SK-N-SH (cell line): ENCODE results near the gene BBOF1. TPM values are rescaled to one million over a fixed set of nuclear protein-coding genes. Genes with fewer than 3 reads are reported as not detected.
"Not testable (repeated sequence)": the region's sequence is repeated elsewhere in the genome, so short reads cannot be mapped to it uniquely, and the experiment has no call there.

Source experiments
- CTCF ChIA-PET: fragments of 300-600, 350-600 bp; formaldehyde crosslinking; extraction: SDS; loops from one replicate; lab custom pipeline; 2021; lab: Yijun Ruan, JAX
- POLR2A ChIA-PET: fragments of 350-600 bp; sonication (Branson Sonifier 250); formaldehyde crosslinking; extraction: SDS; loops from one replicate; lab custom pipeline; 2020; ENCODE audit warnings: antibody characterized with exemption, inconsistent platforms; lab: Yijun Ruan, JAX
- DNase-seq: peaks from one replicate; pipeline ENCODE4 v3.0.0; 2012
- H2AFZ ChIP-seq: fragments of 200-600 bp; sonication (generic); 2 replicates; pipeline ENCODE4 v1.8.1; 2016; ENCODE audit warnings: antibody characterized with exemption, mild to moderate bottlenecking, low read depth
- H3F3A ChIP-seq: fragments of 200-600 bp; sonication (generic); replicated peaks from 2 replicates; pipeline ENCODE3; 2016; ENCODE audit warnings: antibody characterized with exemption, mild to moderate bottlenecking; ENCODE audit not compliant: insufficient read depth
- H3K27ac ChIP-seq, 2 experiments: fragments of 200-500 bp in 1 of 2; fragments of 200-600 bp in 1 of 2; sonication (Bioruptor generic) in 1 of 2; sonication (generic), shearing (Covaris generic) in 1 of 2; 2 replicates each; pipeline versions ENCODE4 v1.5.1 to v1.6.1; 2014 to 2016; ENCODE audit warnings: low read depth in 2 of 2, inconsistent platforms in 1 of 2, low read length in 1 of 2, mild to moderate bottlenecking in 1 of 2, mixed read lengths in 1 of 2
- H3K27me3 ChIP-seq: fragments of 200-600 bp; sonication (generic), shearing (Covaris generic); 2 replicates; pipeline ENCODE4 v1.6.1; 2016; ENCODE audit warnings: mixed run types; ENCODE audit not compliant: insufficient read depth
- H3K36me3 ChIP-seq, 2 experiments: fragments of 200-500 bp in 1 of 2; fragments of 200-600 bp in 1 of 2; sonication (Bioruptor generic) in 1 of 2; sonication (generic) in 1 of 2; replicated peaks in 1 of 2; 2 replicates each; pipeline versions ENCODE3 to v1.5.1; 2014 to 2016; ENCODE audit warnings: low read length in 1 of 2, mild to moderate bottlenecking in 1 of 2; ENCODE audit not compliant: insufficient read depth in 2 of 2, control insufficient read depth in 1 of 2
- H3K4me1 ChIP-seq, 2 experiments: fragments of 200-500 bp in 1 of 2; fragments of 200-600 bp in 1 of 2; sonication (Bioruptor generic) in 1 of 2; sonication (generic), shearing (Covaris generic) in 1 of 2; 2 replicates each; pipeline versions ENCODE4 v1.5.1 to v1.6.1; 2014 to 2016; ENCODE audit warnings: low read depth in 1 of 2, low read length in 1 of 2, mixed run types in 1 of 2; ENCODE audit not compliant: insufficient read depth in 2 of 2, control insufficient read depth in 1 of 2
- H3K4me2 ChIP-seq: fragments of 200-600 bp; sonication (generic), shearing (Covaris generic); 2 replicates; pipeline ENCODE4 v1.6.1; 2017; ENCODE audit warnings: mixed run types
- H3K4me3 ChIP-seq, 2 experiments: fragments of 200-500 bp in 1 of 2; fragments of 200-600 bp in 1 of 2; sonication (Bioruptor generic) in 1 of 2; sonication (generic), shearing (Covaris generic) in 1 of 2; 2 replicates each; pipeline versions ENCODE4 v1.5.1 to v1.8.1; 2014 to 2016; ENCODE audit warnings: low read depth in 2 of 2, inconsistent platforms in 1 of 2, low read length in 1 of 2, mild to moderate bottlenecking in 1 of 2, mixed read lengths in 1 of 2, moderate library complexity in 1 of 2
- H3K79me2 ChIP-seq: fragments of 200-600 bp; sonication (generic); 2 replicates; pipeline ENCODE4 v1.8.1; 2017; ENCODE audit warnings: mild to moderate bottlenecking; ENCODE audit not compliant: insufficient read depth
- H3K9ac ChIP-seq: fragments of 200-600 bp; sonication (generic); 2 replicates; pipeline ENCODE4 v1.6.1; 2017; ENCODE audit warnings: mixed run types
- H3K9me2 ChIP-seq: fragments of 200-600 bp; sonication (generic); 2 replicates; pipeline ENCODE4 v1.6.1; 2017; ENCODE audit warnings: mixed run types
- H3K9me3 ChIP-seq: fragments of 200-600 bp; sonication (generic); 2 replicates; pipeline ENCODE4 v1.6.1; 2017; ENCODE audit warnings: mixed run types, mild to moderate bottlenecking, moderate library complexity
- H4K20me1 ChIP-seq: fragments of 200-600 bp; sonication (generic); 2 replicates; pipeline ENCODE4 v1.6.1; 2017; ENCODE audit warnings: mild to moderate bottlenecking, mixed run types; ENCODE audit not compliant: insufficient read depth
- CHD2 ChIP-seq: fragments of 150-350 bp; IDR thresholded peaks from 2 replicates; pipeline ENCODE4 v1.6.1; 2018; ENCODE audit warnings: low read length; ENCODE audit not compliant: partially characterized antibody
- CTCF ChIP-seq: fragments of 200-600 bp; sonication (generic); IDR thresholded peaks from 2 replicates; pipeline ENCODE4 v1.6.1; 2017; ENCODE audit warnings: antibody characterized with exemption, mild to moderate bottlenecking, moderate library complexity
- ELF1 ChIP-seq: IDR thresholded peaks from 2 replicates; pipeline ENCODE4 v1.4.0; 2012
- FOSL2 ChIP-seq: IDR thresholded peaks from 2 replicates; pipeline ENCODE4 v1.4.0; 2012; ENCODE audit warnings: low read depth, mild to moderate bottlenecking, moderate library complexity, borderline replicate concordance
- GATA2 ChIP-seq: sonication (generic); formaldehyde crosslinking; IDR thresholded peaks from 2 replicates; pipeline ENCODE4 v1.5.0; 2020; ENCODE audit warnings: mild to moderate bottlenecking, missing genetic modification reagents
- IRF3 ChIP-seq: fragments of 150-350 bp; IDR thresholded peaks from 2 replicates; pipeline ENCODE4 v1.6.1; 2016; ENCODE audit warnings: mild to moderate bottlenecking, low read depth, low read length
- MEF2A ChIP-seq: IDR thresholded peaks from 2 replicates; pipeline ENCODE4 v1.4.0; 2012; ENCODE audit warnings: low read depth, borderline replicate concordance
- MXI1 ChIP-seq: IDR thresholded peaks from 2 replicates; pipeline ENCODE4 v1.6.1; 2012; ENCODE audit warnings: mild to moderate bottlenecking, low read depth, low read length, improper control_type of control experiment
- NRF1 ChIP-seq: IDR thresholded peaks from 2 replicates; pipeline ENCODE4 v1.6.1; 2012; ENCODE audit warnings: low read depth, mild to moderate bottlenecking, low read length
- RCOR1 ChIP-seq: fragments of 150-350 bp; IDR thresholded peaks from 2 replicates; pipeline ENCODE4 v1.6.1; 2017; ENCODE audit warnings: antibody characterized with exemption, low read length
- REST ChIP-seq: IDR thresholded peaks from 2 replicates; pipeline ENCODE4 v1.6.1; 2012; ENCODE audit warnings: mild to moderate bottlenecking, low read depth, low read length, moderate library complexity
- RFX5 ChIP-seq: IDR thresholded peaks from 2 replicates; pipeline ENCODE4 v1.6.1; 2012; ENCODE audit warnings: mild to moderate bottlenecking, improper control_type of control experiment, low read length
- RXRA ChIP-seq: IDR thresholded peaks from 2 replicates; pipeline ENCODE4 v1.4.0; 2012; ENCODE audit warnings: low read depth, mild to moderate bottlenecking, borderline replicate concordance
- TEAD4 ChIP-seq: IDR thresholded peaks from 2 replicates; pipeline ENCODE4 v1.4.0; 2012; ENCODE audit warnings: mild to moderate bottlenecking, borderline replicate concordance; ENCODE audit not compliant: insufficient read depth
- YY1 ChIP-seq: IDR thresholded peaks from 2 replicates; pipeline ENCODE4 v1.4.0; 2012; ENCODE audit warnings: low read depth, mild to moderate bottlenecking
- WGBS: methylation state at CpG from one replicate; pipeline ENCODE4 v1.1.6; 2017; ENCODE audit warnings: low lambda C conversion rate; 5-methylcytosine and 5-hydroxymethylcytosine counted together
- polyA plus RNA-seq, 3 experiments: library from polyadenylated mRNA; depleted of rRNA; stranded (reverse); fragments of >200 nt; gene quantifications; 2 replicates each; pipeline ENCODE4 v1.2.3, GENCODE V29; 2012
- TF ChIP-seq, protein P1 (sequence below): IDR thresholded peaks from 2 replicates; pipeline ENCODE4 v1.4.0; 2012; ENCODE audit warnings: low read depth, borderline replicate concordance
- TF ChIP-seq, protein P2 (sequence below): IDR thresholded peaks from 2 replicates; pipeline ENCODE4; 2012
- TF ChIP-seq, protein P3 (sequence below): fragments of 150-350 bp; IDR thresholded peaks from 2 replicates; pipeline ENCODE4 v1.6.1; 2017; ENCODE audit warnings: antibody characterized with exemption, low read length, low read depth, borderline replicate concordance

BBOF1 gene
- polyA plus RNA-seq, 1 of the 3 experiments (the other 2 are of a cell fraction), result 1.9 TPM

DNA sequence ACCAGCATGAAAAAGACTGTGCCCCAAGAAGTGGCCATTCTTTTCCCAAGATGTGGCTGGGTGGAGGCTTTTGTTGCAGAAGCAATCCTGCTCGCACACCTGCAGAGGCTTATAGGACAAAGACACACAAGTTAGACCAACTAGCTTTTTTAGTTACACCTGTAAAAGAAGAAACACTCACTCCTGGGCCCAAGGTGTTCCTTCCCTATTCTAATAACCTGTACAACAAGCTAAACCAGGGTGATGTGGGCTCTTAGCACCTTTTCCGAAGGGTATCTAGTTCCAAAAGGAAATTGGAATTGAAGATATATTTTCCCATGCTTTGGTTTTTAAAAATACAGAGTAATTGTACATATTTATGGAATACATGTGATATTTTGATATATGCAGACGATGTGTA lies 31.1 kb upstream of the BBOF1 start:
- Histone ChIP-seq H3F3A (no peaks in the 10 kb centered on the region), H3K9me2 (no peaks in the 10 kb centered on the region), H2AFZ (no peak overlapping the region), H3K36me3 (peaks cover 0 to 6% of the 10 kb centered on the region in 2 experiments), H3K4me3 (no peak overlapping the region), H3K79me2 (no peaks in the 10 kb centered on the region), H3K9me3 (no peaks in the 10 kb centered on the region), H3K4me2 (no peak overlapping the region), H3K4me1 (no peaks in the 10 kb centered on the region), H3K27me3 (no peaks in the 10 kb centered on the region), H3K9ac (no peak overlapping the region), H4K20me1 (no peaks in the 10 kb centered on the region), H3K27ac (no peak overlapping the region)
- ChIA-PET CTCF (interaction anchor here (1.0 to 1.1 kb wide), 2 partner anchors 11 to 12 kb away, joined by 3 read pairs; no protein-coding TSS in a partner anchor), POLR2A (no interaction called here)
- WGBS, result 94% methylated on average over 3 of the region's 3 CpGs
- no peak for DNase-seq
- TF ChIP-seq CTCF (no peak), FOSL2 (no peak), RCOR1 (no peak), RXRA (no peak), MEF2A (no peak), IRF3 (no peak), MXI1 (no peak), CHD2 (no peak), TEAD4 (no peak), NRF1 (no peak), GATA2 (CRISPR knock-in tag) (no peak), YY1 (no peak), REST (no peak), ELF1 (no peak), RFX5 (no peak)
- TF ChIP-seq, protein P1, sequence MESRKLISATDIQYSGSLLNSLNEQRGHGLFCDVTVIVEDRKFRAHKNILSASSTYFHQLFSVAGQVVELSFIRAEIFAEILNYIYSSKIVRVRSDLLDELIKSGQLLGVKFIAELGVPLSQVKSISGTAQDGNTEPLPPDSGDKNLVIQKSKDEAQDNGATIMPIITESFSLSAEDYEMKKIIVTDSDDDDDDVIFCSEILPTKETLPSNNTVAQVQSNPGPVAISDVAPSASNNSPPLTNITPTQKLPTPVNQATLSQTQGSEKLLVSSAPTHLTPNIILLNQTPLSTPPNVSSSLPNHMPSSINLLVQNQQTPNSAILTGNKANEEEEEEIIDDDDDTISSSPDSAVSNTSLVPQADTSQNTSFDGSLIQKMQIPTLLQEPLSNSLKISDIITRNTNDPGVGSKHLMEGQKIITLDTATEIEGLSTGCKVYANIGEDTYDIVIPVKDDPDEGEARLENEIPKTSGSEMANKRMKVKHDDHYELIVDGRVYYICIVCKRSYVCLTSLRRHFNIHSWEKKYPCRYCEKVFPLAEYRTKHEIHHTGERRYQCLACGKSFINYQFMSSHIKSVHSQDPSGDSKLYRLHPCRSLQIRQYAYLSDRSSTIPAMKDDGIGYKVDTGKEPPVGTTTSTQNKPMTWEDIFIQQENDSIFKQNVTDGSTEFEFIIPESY, result no peak
- TF ChIP-seq, protein P2, sequence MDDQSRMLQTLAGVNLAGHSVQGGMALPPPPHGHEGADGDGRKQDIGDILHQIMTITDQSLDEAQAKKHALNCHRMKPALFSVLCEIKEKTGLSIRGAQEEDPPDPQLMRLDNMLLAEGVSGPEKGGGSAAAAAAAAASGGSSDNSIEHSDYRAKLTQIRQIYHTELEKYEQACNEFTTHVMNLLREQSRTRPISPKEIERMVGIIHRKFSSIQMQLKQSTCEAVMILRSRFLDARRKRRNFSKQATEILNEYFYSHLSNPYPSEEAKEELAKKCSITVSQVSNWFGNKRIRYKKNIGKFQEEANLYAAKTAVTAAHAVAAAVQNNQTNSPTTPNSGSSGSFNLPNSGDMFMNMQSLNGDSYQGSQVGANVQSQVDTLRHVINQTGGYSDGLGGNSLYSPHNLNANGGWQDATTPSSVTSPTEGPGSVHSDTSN, result no peak
- TF ChIP-seq, protein P3, sequence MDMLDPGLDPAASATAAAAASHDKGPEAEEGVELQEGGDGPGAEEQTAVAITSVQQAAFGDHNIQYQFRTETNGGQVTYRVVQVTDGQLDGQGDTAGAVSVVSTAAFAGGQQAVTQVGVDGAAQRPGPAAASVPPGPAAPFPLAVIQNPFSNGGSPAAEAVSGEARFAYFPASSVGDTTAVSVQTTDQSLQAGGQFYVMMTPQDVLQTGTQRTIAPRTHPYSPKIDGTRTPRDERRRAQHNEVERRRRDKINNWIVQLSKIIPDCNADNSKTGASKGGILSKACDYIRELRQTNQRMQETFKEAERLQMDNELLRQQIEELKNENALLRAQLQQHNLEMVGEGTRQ, result no peak

- not testable (repeated sequence) for H3K4me1 ChIP-seq
Observed at GRCh38 chr14:73988656-73989055, 30.5 kb upstream of the BBOF1 start.

More at GRCh38 chr14:73988656-73989055, 30.5 kb upstream of the BBOF1 start:
- H3K9ac ChIP-seq, H3K27ac ChIP-seq, H3K9me2 ChIP-seq, H4K20me1 ChIP-seq, H3K4me3 ChIP-seq, POLR2A ChIA-PET, H3K36me3 ChIP-seq, DNase-seq, H3K9me3 ChIP-seq, H3K79me2 ChIP-seq, H3K4me2 ChIP-seq, H3K27me3 ChIP-seq, H3F3A ChIP-seq, H2AFZ ChIP-seq: not testable (repeated sequence)
- 88% methylated on average over 7 of the region's 7 CpGs for WGBS
- CTCF ChIA-PET, result interaction anchor here (0.6 to 1.1 kb wide), 3 partner anchors 10 to 335 kb away, joined by 3 read pairs; no protein-coding TSS in a partner anchor
